Measurements from ENCODE around the gene CGB8.

DNA sequence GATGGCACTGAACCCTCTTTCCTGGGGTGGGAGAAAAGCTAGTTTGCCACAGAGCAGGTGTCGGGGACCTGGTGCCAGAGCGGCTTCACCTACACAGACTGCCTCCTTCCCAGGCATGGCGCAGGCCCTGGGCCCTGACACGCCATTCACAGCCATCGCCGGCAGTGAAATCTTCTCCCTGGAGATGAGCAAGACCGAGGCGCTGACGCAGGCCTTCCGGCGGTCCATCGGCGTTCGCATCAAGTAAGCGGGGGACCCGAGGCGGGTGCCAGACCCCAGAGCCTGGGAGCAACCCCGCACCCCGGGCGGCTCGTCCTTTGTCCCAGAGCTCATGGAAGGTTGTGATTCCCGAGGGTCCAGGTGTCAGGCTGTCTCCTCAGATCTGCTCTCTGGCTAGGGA lies 42.0 kb downstream of the CGB8 start:
- TF ChIP-seq, protein P1, sequence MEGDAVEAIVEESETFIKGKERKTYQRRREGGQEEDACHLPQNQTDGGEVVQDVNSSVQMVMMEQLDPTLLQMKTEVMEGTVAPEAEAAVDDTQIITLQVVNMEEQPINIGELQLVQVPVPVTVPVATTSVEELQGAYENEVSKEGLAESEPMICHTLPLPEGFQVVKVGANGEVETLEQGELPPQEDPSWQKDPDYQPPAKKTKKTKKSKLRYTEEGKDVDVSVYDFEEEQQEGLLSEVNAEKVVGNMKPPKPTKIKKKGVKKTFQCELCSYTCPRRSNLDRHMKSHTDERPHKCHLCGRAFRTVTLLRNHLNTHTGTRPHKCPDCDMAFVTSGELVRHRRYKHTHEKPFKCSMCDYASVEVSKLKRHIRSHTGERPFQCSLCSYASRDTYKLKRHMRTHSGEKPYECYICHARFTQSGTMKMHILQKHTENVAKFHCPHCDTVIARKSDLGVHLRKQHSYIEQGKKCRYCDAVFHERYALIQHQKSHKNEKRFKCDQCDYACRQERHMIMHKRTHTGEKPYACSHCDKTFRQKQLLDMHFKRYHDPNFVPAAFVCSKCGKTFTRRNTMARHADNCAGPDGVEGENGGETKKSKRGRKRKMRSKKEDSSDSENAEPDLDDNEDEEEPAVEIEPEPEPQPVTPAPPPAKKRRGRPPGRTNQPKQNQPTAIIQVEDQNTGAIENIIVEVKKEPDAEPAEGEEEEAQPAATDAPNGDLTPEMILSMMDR (IDR thresholded peaks at IDR 0.05 in 2 of 3, conservative IDR thresholded peaks at IDR 0.05 in 1 of 3; ENCODE audit: borderline replicate concordance in 1 of 3, insufficient read depth in 1 of 3, low read depth in 2 of 3, low read length in 2 of 3), result no peak
- TF ChIP-seq CEBPB (IDR thresholded peaks at IDR 0.05; ENCODE audit: low read depth), result no peak
- TF ChIP-seq ZNF274 (IDR thresholded peaks at IDR 0.05; ENCODE audit: low read depth, low read length), result no peak
- no peak for TF ChIP-seq EZH2phosphoT487 (IDR thresholded peaks at IDR 0.05; ENCODE audit: borderline replicate concordance)
- TF ChIP-seq YY1 (IDR thresholded peaks at IDR 0.05; ENCODE audit: extremely low read depth, insufficient replicate concordance, low read depth, low read length), result no peak
- no peak for TF ChIP-seq EGR1 (IDR thresholded peaks at IDR 0.05; ENCODE audit: low read depth)
- TF ChIP-seq, protein P2, sequence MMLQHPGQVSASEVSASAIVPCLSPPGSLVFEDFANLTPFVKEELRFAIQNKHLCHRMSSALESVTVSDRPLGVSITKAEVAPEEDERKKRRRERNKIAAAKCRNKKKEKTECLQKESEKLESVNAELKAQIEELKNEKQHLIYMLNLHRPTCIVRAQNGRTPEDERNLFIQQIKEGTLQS (IDR thresholded peaks at IDR 0.05), result no peak
- TF ChIP-seq, protein P3, sequence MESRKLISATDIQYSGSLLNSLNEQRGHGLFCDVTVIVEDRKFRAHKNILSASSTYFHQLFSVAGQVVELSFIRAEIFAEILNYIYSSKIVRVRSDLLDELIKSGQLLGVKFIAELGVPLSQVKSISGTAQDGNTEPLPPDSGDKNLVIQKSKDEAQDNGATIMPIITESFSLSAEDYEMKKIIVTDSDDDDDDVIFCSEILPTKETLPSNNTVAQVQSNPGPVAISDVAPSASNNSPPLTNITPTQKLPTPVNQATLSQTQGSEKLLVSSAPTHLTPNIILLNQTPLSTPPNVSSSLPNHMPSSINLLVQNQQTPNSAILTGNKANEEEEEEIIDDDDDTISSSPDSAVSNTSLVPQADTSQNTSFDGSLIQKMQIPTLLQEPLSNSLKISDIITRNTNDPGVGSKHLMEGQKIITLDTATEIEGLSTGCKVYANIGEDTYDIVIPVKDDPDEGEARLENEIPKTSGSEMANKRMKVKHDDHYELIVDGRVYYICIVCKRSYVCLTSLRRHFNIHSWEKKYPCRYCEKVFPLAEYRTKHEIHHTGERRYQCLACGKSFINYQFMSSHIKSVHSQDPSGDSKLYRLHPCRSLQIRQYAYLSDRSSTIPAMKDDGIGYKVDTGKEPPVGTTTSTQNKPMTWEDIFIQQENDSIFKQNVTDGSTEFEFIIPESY (IDR thresholded peaks at IDR 0.05; ENCODE audit: extremely low read depth, insufficient replicate concordance, low read length), result no peak
- TF ChIP-seq EZH2 (IDR thresholded peaks at IDR 0.05), result no peak
- TF ChIP-seq POLR2A (IDR thresholded peaks at IDR 0.05; ENCODE audit: borderline replicate concordance, extremely low read depth, insufficient read depth, insufficient read length), result no peak
- no peak for TF ChIP-seq POLR2AphosphoS5 (IDR thresholded peaks at IDR 0.05; ENCODE audit: low read depth, low read length)
- TF ChIP-seq RAD21 (IDR thresholded peaks at IDR 0.05; ENCODE audit: low read depth), result no peak
